CD14-positive monocyte (primary cell): Measurements from ENCODE around the gene PCDHA8. TPM values are rescaled to one million over a fixed set of nuclear protein-coding genes. Genes with fewer than 3 reads are reported as not detected.
A peak's percentile ranks its signal among the peaks of the same experiment; 100 is the strongest.
"Not testable (repeated sequence)": the region's sequence is repeated elsewhere in the genome, so short reads cannot be mapped to it uniquely, and the experiment has no call there.

ENCODE experiments used
- DNase-seq, 3 donors: peaks; one replicate each; pipeline ENCODE4 v3.0.0-alpha.2; 2011 to 2022
- H2AFZ ChIP-seq: 2 replicates; pipeline ENCODE4 v1.6.0; 2012; ENCODE audit warnings: mild to moderate bottlenecking, low read depth, low read length, inconsistent platforms; ENCODE audit not compliant: insufficient read depth, poor library complexity, severe bottlenecking
- H3K27ac ChIP-seq, 2 donors: 1 replicate in 1 of 2; 2 replicates in 1 of 2; pipeline ENCODE4 v1.5.1; 2012 to 2013; ENCODE audit warnings: low read length in 2 of 2, control low read depth in 1 of 2, inconsistent platforms in 1 of 2, low read depth in 1 of 2, mild to moderate bottlenecking in 1 of 2
- H3K27me3 ChIP-seq, 2 donors: one replicate each; pipeline versions ENCODE4 v1.6.0 to v1.6.1; 2011 to 2013; ENCODE audit warnings: low read length in 2 of 2; ENCODE audit not compliant: control insufficient read depth in 2 of 2, insufficient read depth in 2 of 2
- H3K36me3 ChIP-seq, 2 donors: replicated peaks in 1 of 2; 1 replicate in 1 of 2; 2 replicates in 1 of 2; pipeline versions ENCODE4 v1.5.1 to v1.6.1; 2012 to 2013; ENCODE audit warnings: low read length in 2 of 2, control low read depth in 1 of 2, inconsistent platforms in 1 of 2, mild to moderate bottlenecking in 1 of 2; ENCODE audit not compliant: insufficient read depth in 2 of 2, control insufficient read depth in 1 of 2
- H3K4me1 ChIP-seq, 2 donors: 1 replicate in 1 of 2; 2 replicates in 1 of 2; pipeline versions ENCODE4 v1.5.1 to v1.6.1; 2012 to 2013; ENCODE audit warnings: low read length in 2 of 2, control low read depth in 1 of 2, inconsistent platforms in 1 of 2, mild to moderate bottlenecking in 1 of 2, moderate library complexity in 1 of 2; ENCODE audit not compliant: insufficient read depth in 2 of 2, control insufficient read depth in 1 of 2
- H3K4me2 ChIP-seq: replicated peaks from 2 replicates; pipeline ENCODE3; 2012; ENCODE audit warnings: low read length, moderate library complexity, mild to moderate bottlenecking; ENCODE audit not compliant: poor library complexity, severe bottlenecking; ENCODE audit errors: extremely low read depth
- H3K4me3 ChIP-seq, 3 experiments: fragments of 200-600 bp in 1 of 3; sonication (generic) in 1 of 3; replicated peaks in 1 of 3; 1 replicate in 2 of 3; 2 replicates in 1 of 3; pipeline ENCODE4 v1.5.1; 2011 to 2013; ENCODE audit warnings: low read length in 3 of 3, mild to moderate bottlenecking in 3 of 3, control low read depth in 2 of 3, low read depth in 2 of 3, inconsistent platforms in 1 of 3, moderate library complexity in 1 of 3
- H3K79me2 ChIP-seq: 2 replicates; pipeline ENCODE4 v1.6.0; 2012; ENCODE audit warnings: mild to moderate bottlenecking, control low read depth, inconsistent platforms, low read length, moderate library complexity; ENCODE audit not compliant: insufficient read depth
- H3K9ac ChIP-seq: 2 replicates; pipeline ENCODE4 v1.6.0; 2017; ENCODE audit warnings: low read length, mild to moderate bottlenecking; ENCODE audit not compliant: insufficient read depth, poor library complexity, severe bottlenecking
- H3K9me3 ChIP-seq, 2 donors: replicated peaks in 1 of 2; 1 replicate in 1 of 2; 2 replicates in 1 of 2; pipeline versions ENCODE4 v1.5.1 to v1.6.1; 2012 to 2013; ENCODE audit warnings: low read length in 2 of 2, control low read depth in 1 of 2; ENCODE audit not compliant: control insufficient read depth in 1 of 2, insufficient read depth in 1 of 2
- H4K20me1 ChIP-seq: 2 replicates; pipeline ENCODE4 v1.6.0; 2012; ENCODE audit warnings: mild to moderate bottlenecking, low read length, control low read depth, moderate library complexity; ENCODE audit not compliant: insufficient read depth
- H3K27ac Mint-ChIP-seq, 7 donors: one replicate each; pipeline ENCODE4 v1.8.0; 2020; ENCODE audit warnings: mild to moderate bottlenecking in 7 of 7, mixed read lengths in 7 of 7, moderate library complexity in 6 of 7, inconsistent platforms in 2 of 7
- H3K27me3 Mint-ChIP-seq, 3 donors: one replicate each; pipeline ENCODE4 v1.8.0; 2021 to 2022; ENCODE audit warnings: low read depth in 3 of 3, mild to moderate bottlenecking in 3 of 3, mixed read lengths in 3 of 3, moderate library complexity in 3 of 3, inconsistent platforms in 1 of 3
- H3K36me3 Mint-ChIP-seq, 2 donors: one replicate each; pipeline ENCODE4 v1.8.0; 2020; ENCODE audit warnings: mixed read lengths in 2 of 2, inconsistent platforms in 1 of 2, mild to moderate bottlenecking in 1 of 2
- H3K4me1 Mint-ChIP-seq: one replicate; pipeline ENCODE4 v1.8.0; 2020; ENCODE audit warnings: mild to moderate bottlenecking, mixed read lengths
- H3K4me3 Mint-ChIP-seq, 2 donors: one replicate each; pipeline ENCODE4 v1.8.0; 2020; ENCODE audit warnings: mild to moderate bottlenecking in 2 of 2, mixed read lengths in 2 of 2, moderate library complexity in 1 of 2
- H3K9me3 Mint-ChIP-seq, 7 donors: one replicate each; pipeline ENCODE4 v1.8.0; 2020 to 2022; ENCODE audit warnings: mixed read lengths in 7 of 7, mild to moderate bottlenecking in 6 of 7, moderate library complexity in 6 of 7, inconsistent platforms in 2 of 7
- WGBS: methylation state at CpG from one replicate; pipeline ENCODE4 v1.1.5; 2013; ENCODE audit warnings: missing lambda C conversion rate; ENCODE audit not compliant: insufficient coverage; 5-methylcytosine and 5-hydroxymethylcytosine counted together
- intact Hi-C, 2 donors: fragments of 100-400 bp; cut with micrococcal nuclease; formaldehyde crosslinking; loops; one replicate each; pipeline versions ENCODE4 v1.15.0 to v1.15.1; 2023
- polyA plus RNA-seq, 3 donors: library from polyadenylated mRNA; depleted of rRNA in 1 of 3; unstranded in 2 of 3; stranded (reverse) in 1 of 3; fragments of 300-500 nt in 2 of 3; fragments of >200 nt in 1 of 3; fragmentation: Illumina TruSeq in 2 of 3; gene quantifications; 1 replicate in 2 of 3; 2 replicates in 1 of 3; pipeline ENCODE4 v1.2.3, GENCODE V29; 2012 to 2021
- TF ChIP-seq, protein P1 (sequence below): fragments of 200-600 bp; IDR thresholded peaks from one replicate; pipeline ENCODE4 v1.8.0; 2022; ENCODE audit warnings: antibody characterized with exemption, mild to moderate bottlenecking

Gene PCDHA8
- polyA plus RNA-seq, 3 donors = not detected

DNA sequence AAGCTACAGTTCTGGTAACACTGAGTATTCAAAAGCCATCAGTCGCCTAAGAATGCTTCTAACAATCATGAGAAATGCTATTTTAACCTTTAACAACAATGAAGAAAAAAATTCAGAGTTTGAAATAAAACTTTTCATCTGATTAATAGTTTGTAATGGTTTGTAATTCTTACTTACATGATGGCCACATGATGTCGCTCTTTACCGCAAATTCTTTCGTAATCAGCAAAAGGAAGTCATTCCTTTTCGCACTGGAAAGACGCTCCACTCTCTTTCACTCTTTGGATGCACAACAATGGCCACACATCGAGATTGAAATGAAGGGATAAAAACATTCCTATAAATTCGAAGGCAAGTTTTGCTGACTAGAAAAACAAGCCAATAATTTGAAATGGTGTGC lies 7.0 kb upstream of the PCDHA8 start, which contains the start of gene PCDHA7:
Gene PCDHA7 (plus strand): TSS at position 277 of the 400 bp plus-strand sequence. CDS start 115 bp downstream, at position 392.
- Histone ChIP-seq H3K79me2 (no peaks in the 10 kb centered on the region), H3K9me3 (peaks cover 38 to 63% of the 10 kb centered on the region in 2 donors), H2AFZ (no peak within 1 kb of the TSS), H3K4me1 (no peaks in the 10 kb centered on the region), H3K9ac (no peak within 1 kb of the TSS), H3K4me2 (no peak within 1 kb of the TSS), H3K36me3 (no peaks in the 10 kb centered on the region), H3K27me3 (peaks cover 0 to 19% of the 10 kb centered on the region in 2 donors), H4K20me1 (no peaks in the 10 kb centered on the region), H3K27ac (no peak within 1 kb of the TSS), H3K4me3 (no peak within 1 kb of the TSS)
- peaks cover 10 to 35% (median 23%) of the 10 kb centered on the region in 3 donors for H3K27me3 Mint-ChIP-seq
- H3K27ac Mint-ChIP-seq = no peak within 1 kb of the TSS
- peaks cover 0 to 9% of the 10 kb centered on the region in 2 donors for H3K36me3 Mint-ChIP-seq
- TF ChIP-seq, protein P1, sequence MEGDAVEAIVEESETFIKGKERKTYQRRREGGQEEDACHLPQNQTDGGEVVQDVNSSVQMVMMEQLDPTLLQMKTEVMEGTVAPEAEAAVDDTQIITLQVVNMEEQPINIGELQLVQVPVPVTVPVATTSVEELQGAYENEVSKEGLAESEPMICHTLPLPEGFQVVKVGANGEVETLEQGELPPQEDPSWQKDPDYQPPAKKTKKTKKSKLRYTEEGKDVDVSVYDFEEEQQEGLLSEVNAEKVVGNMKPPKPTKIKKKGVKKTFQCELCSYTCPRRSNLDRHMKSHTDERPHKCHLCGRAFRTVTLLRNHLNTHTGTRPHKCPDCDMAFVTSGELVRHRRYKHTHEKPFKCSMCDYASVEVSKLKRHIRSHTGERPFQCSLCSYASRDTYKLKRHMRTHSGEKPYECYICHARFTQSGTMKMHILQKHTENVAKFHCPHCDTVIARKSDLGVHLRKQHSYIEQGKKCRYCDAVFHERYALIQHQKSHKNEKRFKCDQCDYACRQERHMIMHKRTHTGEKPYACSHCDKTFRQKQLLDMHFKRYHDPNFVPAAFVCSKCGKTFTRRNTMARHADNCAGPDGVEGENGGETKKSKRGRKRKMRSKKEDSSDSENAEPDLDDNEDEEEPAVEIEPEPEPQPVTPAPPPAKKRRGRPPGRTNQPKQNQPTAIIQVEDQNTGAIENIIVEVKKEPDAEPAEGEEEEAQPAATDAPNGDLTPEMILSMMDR = no peak
- 20% methylated on average over 1 of the region's 8 CpGs for WGBS
- H3K4me3 Mint-ChIP-seq = peak within 1 kb of the TSS in 1 of 2 donors; percentile 53
- DNase-seq = no peak
- no peaks in the 10 kb centered on the region for H3K4me1 Mint-ChIP-seq
- peaks cover 35 to 56% (median 47%) of the 10 kb centered on the region in 7 donors for H3K9me3 Mint-ChIP-seq
- intact Hi-C loops = no loop called here

DNA sequence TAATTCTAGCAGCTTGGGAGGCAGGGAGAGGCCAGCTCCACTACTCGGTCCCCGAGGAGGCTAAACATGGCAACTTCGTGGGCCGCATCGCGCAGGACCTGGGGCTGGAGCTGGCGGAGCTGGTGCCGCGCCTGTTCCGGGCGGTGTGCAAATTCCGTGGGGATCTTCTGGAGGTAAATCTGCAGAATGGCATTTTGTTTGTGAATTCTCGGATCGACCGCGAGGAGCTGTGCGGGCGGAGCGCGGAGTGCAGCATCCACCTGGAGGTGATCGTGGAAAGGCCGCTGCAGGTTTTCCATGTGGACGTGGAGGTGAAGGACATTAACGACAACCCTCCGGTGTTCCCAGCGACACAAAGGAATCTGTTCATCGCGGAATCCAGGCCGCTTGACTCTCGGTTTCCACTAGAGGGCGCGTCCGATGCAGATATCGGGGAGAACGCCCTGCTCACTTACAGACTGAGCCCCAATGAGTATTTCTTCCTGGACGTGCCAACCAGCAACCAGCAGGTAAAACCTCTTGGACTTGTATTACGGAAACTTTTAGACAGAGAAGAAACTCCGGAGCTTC lies 6.5 kb upstream of the PCDHA8 start:
- peaks cover 33 to 61% of the 10 kb centered on the region in 2 donors for H3K9me3 ChIP-seq
- H3K4me3 Mint-ChIP-seq = peak overlapping the region in 1 of 2 donors; percentile 53
- H3K9me3 Mint-ChIP-seq = peaks cover 30 to 55% (median 42%) of the 10 kb centered on the region in 7 donors
- H3K4me1 ChIP-seq, H3K9ac ChIP-seq, H2AFZ ChIP-seq, H3K4me1 Mint-ChIP-seq, H3K27ac Mint-ChIP-seq, H3K36me3 ChIP-seq, H3K36me3 Mint-ChIP-seq, DNase-seq, H3K27ac ChIP-seq, H3K4me3 ChIP-seq, H4K20me1 ChIP-seq, intact Hi-C loops, H3K4me2 ChIP-seq, H3K79me2 ChIP-seq: not testable (repeated sequence)
- 25% methylated on average over 23 of the region's 38 CpGs for WGBS
- peaks cover 0 to 19% of the 10 kb centered on the region in 2 donors for H3K27me3 ChIP-seq
- peaks cover 10 to 30% (median 20%) of the 10 kb centered on the region in 3 donors for H3K27me3 Mint-ChIP-seq
